T-helper 2 cell (primary cell): Measurements from ENCODE around the gene SH3BP5L.

Experiments
- DNase-seq, 5 experiments: peaks; one replicate each; pipeline versions ENCODE4 v3.0.0 to v3.0.0-alpha.2; 2012 to 2022

The SH3BP5L gene

DNA sequence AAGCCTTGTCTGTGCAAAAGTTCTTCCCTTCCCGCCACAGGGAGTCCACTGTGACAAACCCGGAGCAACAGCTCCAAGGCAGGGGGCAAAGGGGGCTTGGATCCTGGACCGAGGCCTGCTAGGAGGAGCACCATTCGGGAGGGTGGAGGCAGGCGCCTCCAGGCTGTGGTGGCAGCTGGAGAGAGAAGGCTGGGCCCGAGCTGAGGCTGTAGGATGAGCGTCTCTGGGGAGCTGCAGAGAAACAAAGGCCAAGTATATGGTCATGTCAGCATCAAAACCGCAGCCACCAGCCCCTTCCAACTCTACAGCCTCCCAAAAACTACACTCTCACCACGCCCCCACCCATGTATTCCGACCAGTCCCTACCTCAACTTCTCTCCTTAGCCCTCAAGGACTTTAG lies 579 bp downstream of the SH3BP5L start:
- no peak for DNase-seq

GRCh38 chr1:248824701-248825100 lies 1.0 kb downstream of the SH3BP5L start:
- DNase-seq = no peak

GRCh38 chr1:248824301-248824700 lies 1.4 kb downstream of the SH3BP5L start:
- DNase-seq = no peak

GRCh38 chr1:248823517-248824001 lies 2.2 kb downstream of the SH3BP5L start:
- DNase-seq = no peak

- DNase-seq = no peak
Measured at GRCh38 chr1:248822148-248823032, 3.3 kb downstream of the SH3BP5L start.

DNA sequence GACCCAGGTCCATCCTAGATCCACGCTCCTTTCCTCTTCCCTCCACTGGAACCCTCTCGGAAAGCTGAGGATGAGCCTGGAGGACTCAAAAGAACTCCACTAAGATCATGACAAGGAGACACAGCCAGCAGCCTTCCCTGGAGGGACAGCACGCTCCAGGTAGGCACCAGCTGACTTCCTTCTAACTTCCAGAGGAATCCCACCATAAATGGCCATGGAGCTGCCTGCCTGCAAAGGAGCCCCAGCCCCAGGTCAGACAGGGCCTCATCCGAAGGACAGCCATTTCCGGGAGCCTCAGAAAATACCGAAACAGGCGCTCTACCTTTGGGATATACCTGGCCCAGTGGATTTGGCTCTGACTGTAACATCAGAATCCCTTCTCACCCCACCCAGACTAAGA lies 4.1 kb downstream of the SH3BP5L start:
- no peak for DNase-seq

GRCh38 chr1:248821101-248821500 lies 4.6 kb downstream of the SH3BP5L start:
- no peak for DNase-seq

DNA sequence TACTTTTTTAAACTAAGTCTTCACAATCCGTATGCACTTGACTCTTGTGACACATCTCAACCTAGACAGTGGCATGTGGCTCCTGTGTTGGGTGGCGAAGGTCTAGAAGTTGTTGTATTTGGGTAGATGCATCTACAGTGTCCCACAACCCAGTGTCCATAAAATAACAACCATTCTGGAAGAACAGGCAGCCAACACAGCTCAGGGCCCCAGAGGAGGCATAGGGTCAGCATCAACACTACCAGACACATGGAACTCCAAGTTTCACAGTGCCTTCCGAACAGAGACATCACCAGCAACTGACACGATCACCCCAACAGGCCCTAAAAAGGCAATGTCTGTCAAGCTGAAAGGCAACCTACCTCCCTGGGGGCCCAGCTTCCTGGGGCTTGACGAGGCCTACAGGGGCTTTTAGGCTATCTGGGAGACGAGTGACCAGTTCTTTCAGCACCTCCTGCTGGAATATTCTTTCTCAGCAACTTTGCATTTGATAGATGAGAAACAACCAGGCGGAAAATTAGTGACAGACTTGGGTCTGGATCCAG lies 5.6 kb downstream of the SH3BP5L start:
- no peak for DNase-seq

GRCh38 chr1:248818505-248819374 lies 7.0 kb downstream of the SH3BP5L start:
- no peak for DNase-seq

DNA sequence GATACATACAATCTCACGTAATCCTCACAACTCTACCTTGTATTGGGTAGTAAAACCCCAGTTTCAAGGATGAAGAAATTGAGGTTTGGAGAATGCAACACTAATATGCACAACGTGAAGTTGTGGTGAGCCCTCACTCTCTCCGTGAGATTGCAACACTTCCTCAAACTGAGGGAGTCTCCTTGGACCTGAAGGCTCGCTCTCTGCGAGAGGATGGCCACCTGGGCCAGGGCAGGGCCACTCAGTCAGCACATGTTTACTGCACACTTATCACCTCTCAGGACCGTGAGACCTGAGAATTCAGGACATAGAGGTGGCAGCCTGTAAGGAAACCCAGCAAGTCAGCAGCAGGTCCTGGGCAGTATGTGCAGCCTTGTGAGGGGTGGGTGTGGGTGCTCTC lies 8.7 kb downstream of the SH3BP5L start:
- DNase-seq = peak in 1 of 5 experiments; percentile 26

DNA sequence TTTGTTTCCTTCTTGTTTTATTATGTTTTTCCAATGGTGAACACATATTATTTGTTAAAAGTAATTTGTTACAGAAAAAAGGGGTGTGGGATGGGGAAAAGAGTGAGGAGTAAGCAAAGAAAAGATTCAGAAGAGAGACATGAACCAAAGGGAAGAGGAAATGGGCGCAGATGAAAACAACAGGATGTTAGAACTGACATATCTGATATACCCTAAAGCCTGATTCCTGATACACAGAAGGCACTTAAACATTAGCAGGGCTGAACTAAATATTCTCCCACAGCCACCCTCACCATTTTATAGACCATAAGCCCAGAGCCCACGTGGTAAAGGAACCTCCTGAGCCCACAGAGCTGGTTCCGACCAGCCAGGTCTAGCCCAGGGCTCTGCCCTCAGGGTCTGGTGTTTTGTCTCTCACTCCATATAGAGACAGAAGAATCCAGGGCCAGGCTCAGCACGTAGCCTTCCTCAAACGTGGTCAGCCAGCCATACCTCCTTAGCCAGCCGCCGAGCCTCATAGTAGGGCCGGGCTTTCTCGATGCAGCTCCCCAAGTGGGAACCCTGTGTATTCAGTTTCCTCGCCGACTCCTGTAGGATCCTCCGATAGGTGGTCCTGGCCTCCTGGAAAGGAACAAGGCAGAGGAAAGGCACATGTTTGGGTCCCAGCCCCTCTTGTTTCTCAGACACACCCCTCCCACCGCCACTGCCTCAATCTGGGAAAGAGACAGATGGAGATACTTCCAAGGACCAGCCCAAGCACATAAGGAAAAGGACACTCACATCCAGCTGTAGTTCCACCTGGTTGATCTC lies 9.5 kb downstream of the SH3BP5L start:
- DNase-seq = peak in 1 of 5 experiments; percentile 17

DNA sequence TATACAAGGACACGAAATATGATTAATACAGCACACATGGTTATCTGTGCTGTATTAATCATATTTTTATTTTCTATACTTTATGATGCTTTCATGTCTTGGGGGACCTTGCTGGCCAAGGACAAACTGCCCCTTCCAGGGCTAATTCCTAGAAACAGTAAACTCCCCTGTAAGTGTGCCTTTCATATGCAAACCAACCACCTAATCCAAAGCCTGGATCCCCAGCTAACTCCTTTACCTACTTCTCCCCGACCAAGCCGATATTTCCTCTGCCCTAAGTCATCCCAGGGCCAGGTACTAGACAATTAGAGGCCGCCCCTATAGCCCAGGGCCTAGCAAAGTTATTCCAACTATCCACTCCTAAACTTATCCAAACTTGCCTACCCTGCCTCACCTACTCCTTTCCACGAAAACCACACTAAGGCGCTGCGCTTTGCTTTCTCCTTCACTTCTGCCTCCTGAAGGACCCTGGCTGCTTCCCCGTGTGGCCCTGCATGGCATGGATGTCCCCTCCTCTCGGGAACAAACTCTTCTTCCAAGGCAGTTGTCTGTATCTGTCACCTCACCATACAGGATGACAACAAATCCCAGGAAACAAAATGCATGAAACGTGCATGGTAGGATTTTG lies 10.2 kb downstream of the SH3BP5L start:
- DNase-seq = no peak

GRCh38 chr1:248814351-248814750 lies 11.4 kb downstream of the SH3BP5L start:
- DNase-seq = no peak

DNA sequence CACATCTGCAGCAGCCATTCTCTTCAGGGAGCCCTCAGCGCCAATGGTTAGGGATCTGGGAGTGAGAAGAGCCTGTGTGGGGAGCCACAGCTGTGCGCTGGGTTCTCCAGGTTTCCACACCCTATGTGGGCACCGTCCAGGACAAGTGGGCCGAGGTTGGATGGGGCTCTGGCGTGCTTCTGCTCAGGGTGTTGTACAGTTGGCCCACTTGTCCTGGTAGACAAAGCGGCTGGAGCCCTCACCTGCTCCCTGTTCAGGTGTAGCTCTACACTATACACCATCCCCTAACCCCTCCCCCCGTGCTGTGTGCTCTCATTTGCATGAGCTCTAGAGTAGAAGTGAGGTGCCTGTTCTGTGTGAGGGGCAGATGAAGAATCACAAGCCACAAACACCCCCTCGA lies 12.2 kb downstream of the SH3BP5L start:
- DNase-seq = no peak

- DNase-seq = no peak
Measured at GRCh38 chr1:248812736-248813425, 12.8 kb downstream of the SH3BP5L start.

- DNase-seq = peak in 1 of 5 experiments; percentile 15
Measured at GRCh38 chr1:248811514-248812490, 13.9 kb downstream of the SH3BP5L start.

DNA sequence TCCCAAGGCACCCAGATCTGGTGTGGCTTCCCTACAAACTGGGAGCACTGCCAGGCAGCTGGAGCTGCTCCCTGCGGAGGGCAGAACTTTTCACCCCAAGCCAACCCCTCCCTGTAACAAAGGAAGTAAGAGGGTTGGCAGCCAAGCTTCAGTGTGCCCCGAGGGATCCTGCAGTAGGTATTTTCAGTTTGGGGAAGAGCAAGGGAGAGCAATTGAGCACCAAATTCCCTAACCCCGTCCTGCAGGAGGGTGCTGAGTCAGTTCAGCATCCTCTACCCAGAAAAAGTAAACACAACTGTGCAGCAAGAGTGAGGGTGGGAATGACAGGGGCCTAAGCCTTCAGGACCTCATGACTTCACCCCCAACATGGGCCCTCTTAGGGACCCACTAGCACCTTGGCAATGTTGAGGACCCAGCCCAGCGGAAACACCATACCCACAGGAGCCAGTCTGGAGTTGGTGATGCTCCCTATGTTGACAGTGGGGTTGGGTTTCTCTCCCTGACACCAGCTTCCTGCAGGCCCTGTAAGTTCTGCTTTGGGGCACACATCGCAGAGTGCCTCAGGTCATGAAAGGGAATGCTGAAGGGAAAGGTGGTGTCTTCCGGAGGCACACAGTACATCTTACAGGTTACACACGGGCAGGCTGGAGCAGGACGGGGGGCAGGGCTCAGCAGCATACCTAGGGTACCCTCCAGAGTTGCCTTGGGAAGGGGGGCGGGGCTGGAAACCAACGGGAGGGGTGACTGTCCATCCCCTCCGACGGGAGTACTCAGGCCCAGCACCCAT lies 14.8 kb downstream of the SH3BP5L start:
- DNase-seq = no peak

DNA sequence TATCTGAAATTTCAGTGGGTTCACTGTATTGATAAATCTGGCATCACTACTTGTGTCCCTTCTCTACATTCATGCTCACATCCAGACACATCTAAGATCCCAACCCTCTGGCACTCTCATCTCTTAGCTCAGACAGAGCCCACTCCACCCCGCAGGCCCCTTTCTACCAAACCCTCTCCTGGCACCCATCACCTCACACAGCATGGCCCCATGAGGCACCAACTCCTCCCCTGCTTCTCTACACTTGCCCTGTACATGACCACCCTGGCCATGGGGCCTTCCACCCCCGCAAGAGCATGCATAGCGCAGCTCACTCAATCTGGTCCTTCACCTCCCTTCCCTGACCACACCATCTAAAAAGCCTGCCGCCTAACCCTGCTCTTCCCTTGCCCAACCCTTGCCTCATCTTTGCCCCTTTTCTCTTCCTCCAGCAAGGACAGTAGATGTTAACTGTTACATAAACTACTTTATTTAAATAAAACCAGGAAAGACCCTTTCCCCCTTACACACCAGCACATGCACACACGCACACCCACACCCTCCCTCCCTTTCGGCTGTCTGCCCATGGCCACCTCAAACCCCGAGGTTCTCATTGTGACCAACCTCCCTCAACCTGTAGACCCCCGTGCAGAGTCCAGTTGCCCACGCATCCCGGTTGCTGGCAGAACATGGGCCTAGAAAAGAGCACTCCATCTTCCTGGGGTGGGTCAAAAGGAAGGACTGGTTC lies 15.6 kb downstream of the SH3BP5L start:
- DNase-seq = no peak
